ENCODE measurements around the gene DGLUCY. TPM values are rescaled to one million over a fixed set of nuclear protein-coding genes. Genes with fewer than 3 reads are reported as not detected.

Gene DGLUCY
- total and polyA plus RNA-seq, 2 experiments from 2014 or later = 15.2 to 15.7 TPM

- DNase-seq = no peak
- no peaks in the 10 kb centered on the region for H3K36me3 ChIP-seq (ENCODE audit: low read depth)
- no peak overlapping the region for H3K4me2 ChIP-seq (ENCODE audit: unreplicated experiment)
- H3K27me3 ChIP-seq (replicated peaks; ENCODE audit: insufficient read depth) = no peaks in the 10 kb centered on the region
- peaks cover 25% of the 10 kb centered on the region for H3K4me1 ChIP-seq (ENCODE audit: insufficient read depth)
- no peak for TF ChIP-seq EZH2phosphoT487 (IDR thresholded peaks at IDR 0.05; ENCODE audit: insufficient read depth, low read depth)
- TF ChIP-seq EZH2 (IDR thresholded peaks at IDR 0.05; ENCODE audit: insufficient read depth, poor library complexity, severe bottlenecking) = no peak
- H3K9ac ChIP-seq = no peak overlapping the region
- H4K20me1 ChIP-seq (ENCODE audit: insufficient read depth) = no peaks in the 10 kb centered on the region
- H3F3A ChIP-seq (ENCODE audit: insufficient read depth) = peaks cover 53% of the 10 kb centered on the region
- H3K9me2 ChIP-seq (ENCODE audit: insufficient read depth) = no peaks in the 10 kb centered on the region
- no peak overlapping the region for H2AFZ ChIP-seq
- no peak overlapping the region for H3K27ac ChIP-seq
- no peaks in the 10 kb centered on the region for H3K79me2 ChIP-seq (ENCODE audit: insufficient read depth)
- H3K4me3 ChIP-seq = no peak overlapping the region
- in situ Hi-C loops (cut with MboI) = no loop called here
- H3K9me3 ChIP-seq (ENCODE audit: low read depth) = no peaks in the 10 kb centered on the region
- 86 to 90% methylated on average over 3 of the region's 3 CpGs for WGBS, 2 experiments (ENCODE audit: low coverage in 1 of 2, low lambda C conversion rate in 2 of 2, missing lambda C conversion rate in 2 of 2)
Measured at GRCh38 chr14:91254461-91254860, 140.6 kb downstream of the DGLUCY start.

GRCh38 chr14:91255026-91255695, 141.3 kb downstream of the DGLUCY start:
- in situ Hi-C loops (cut with MboI) = no loop called here
- Histone ChIP-seq H2AFZ (no peak overlapping the region), H3F3A (ENCODE audit: insufficient read depth) (peaks cover 49% of the 10 kb centered on the region)

GRCh38 chr14:91256661-91257060, 142.8 kb downstream of the DGLUCY start:
- Histone ChIP-seq H3K27ac (no peak overlapping the region), H3K36me3 (ENCODE audit: low read depth) (no peaks in the 10 kb centered on the region), H3K79me2 (ENCODE audit: insufficient read depth) (no peaks in the 10 kb centered on the region), H3K27me3 (replicated peaks; ENCODE audit: insufficient read depth) (no peaks in the 10 kb centered on the region), H3K9me2 (ENCODE audit: insufficient read depth) (no peaks in the 10 kb centered on the region), H3F3A (ENCODE audit: insufficient read depth) (peaks cover 34% of the 10 kb centered on the region), H2AFZ (no peak overlapping the region), H3K4me2 (ENCODE audit: unreplicated experiment) (no peak overlapping the region), H3K4me1 (ENCODE audit: insufficient read depth) (peaks cover 11% of the 10 kb centered on the region; the same call in 1 of the 2 replicates), H3K9me3 (ENCODE audit: low read depth) (no peaks in the 10 kb centered on the region), H3K9ac (no peak overlapping the region), H4K20me1 (ENCODE audit: insufficient read depth) (no peaks in the 10 kb centered on the region), H3K4me3 (no peak overlapping the region)
- WGBS, 2 experiments (ENCODE audit: low coverage in 1 of 2, low lambda C conversion rate in 2 of 2, missing lambda C conversion rate in 2 of 2) = 96% methylated on average over 1 of the region's 1 CpG
- in situ Hi-C loops (cut with MboI) = no loop called here
- peak; percentile 32 for DNase-seq
- TF ChIP-seq EZH2 (IDR thresholded peaks at IDR 0.05; ENCODE audit: insufficient read depth, poor library complexity, severe bottlenecking) (no peak), EZH2phosphoT487 (IDR thresholded peaks at IDR 0.05; ENCODE audit: insufficient read depth, low read depth) (no peak)

More at GRCh38 chr14:91255026-91255695, 141.3 kb downstream of the DGLUCY start:
- WGBS, 2 experiments (ENCODE audit: low coverage in 1 of 2, low lambda C conversion rate in 2 of 2, missing lambda C conversion rate in 2 of 2) = 77 to 78% methylated on average over 9 of the region's 9 CpGs
- peaks cover 24% of the 10 kb centered on the region for H3K4me1 ChIP-seq (ENCODE audit: insufficient read depth)
- DNase-seq = peak; percentile 30
- H3K9me2 ChIP-seq (ENCODE audit: insufficient read depth) = no peaks in the 10 kb centered on the region
- H3K4me3 ChIP-seq = no peak overlapping the region
- H3K79me2 ChIP-seq (ENCODE audit: insufficient read depth) = no peaks in the 10 kb centered on the region
- no peaks in the 10 kb centered on the region for H4K20me1 ChIP-seq (ENCODE audit: insufficient read depth)
- TF ChIP-seq EZH2phosphoT487 (IDR thresholded peaks at IDR 0.05; ENCODE audit: insufficient read depth, low read depth) (no peak), EZH2 (IDR thresholded peaks at IDR 0.05; ENCODE audit: insufficient read depth, poor library complexity, severe bottlenecking) (no peak)
- H3K9me3 ChIP-seq (ENCODE audit: low read depth) = no peaks in the 10 kb centered on the region
- no peak overlapping the region for H3K9ac ChIP-seq
- no peaks in the 10 kb centered on the region for H3K36me3 ChIP-seq (ENCODE audit: low read depth)
- no peak overlapping the region for H3K4me2 ChIP-seq (ENCODE audit: unreplicated experiment)
- H3K27me3 ChIP-seq (replicated peaks; ENCODE audit: insufficient read depth) = no peaks in the 10 kb centered on the region
- no peak overlapping the region for H3K27ac ChIP-seq

GRCh38 chr14:91257328-91258010, 143.6 kb downstream of the DGLUCY start:
- peaks cover 29% of the 10 kb centered on the region for H3F3A ChIP-seq (ENCODE audit: insufficient read depth)
- WGBS, 2 experiments (ENCODE audit: low coverage in 1 of 2, low lambda C conversion rate in 2 of 2, missing lambda C conversion rate in 2 of 2) = 63 to 70% methylated on average over 8 of the region's 8 CpGs
- H4K20me1 ChIP-seq (ENCODE audit: insufficient read depth) = no peaks in the 10 kb centered on the region
- peaks cover 11% of the 10 kb centered on the region; the same call in 1 of the 2 replicates for H3K4me1 ChIP-seq (ENCODE audit: insufficient read depth)
- peak overlapping the region; percentile 43 for H3K9ac ChIP-seq
- no peak for DNase-seq
- in situ Hi-C loops (cut with MboI) = no loop called here
- H3K79me2 ChIP-seq (ENCODE audit: insufficient read depth) = no peaks in the 10 kb centered on the region
- no peaks in the 10 kb centered on the region for H3K36me3 ChIP-seq (ENCODE audit: low read depth)
- TF ChIP-seq EZH2 (IDR thresholded peaks at IDR 0.05; ENCODE audit: insufficient read depth, poor library complexity, severe bottlenecking) = no peak
- TF ChIP-seq EZH2phosphoT487 (IDR thresholded peaks at IDR 0.05; ENCODE audit: insufficient read depth, low read depth) = no peak
- H3K9me3 ChIP-seq (ENCODE audit: low read depth) = no peaks in the 10 kb centered on the region
- H3K9me2 ChIP-seq (ENCODE audit: insufficient read depth) = no peaks in the 10 kb centered on the region
- H2AFZ ChIP-seq = peak overlapping the region; percentile 53
- H3K27me3 ChIP-seq (replicated peaks; ENCODE audit: insufficient read depth) = no peaks in the 10 kb centered on the region
- peak overlapping the region; percentile 70 for H3K27ac ChIP-seq
- no peak overlapping the region for H3K4me2 ChIP-seq (ENCODE audit: unreplicated experiment)
- H3K4me3 ChIP-seq = no peak overlapping the region

Data from GM23248 (cell line).